Kidney (tissue), 14 donors: Measurements from ENCODE around the gene TMEM178B. TPM values are rescaled to one million over a fixed set of nuclear protein-coding genes. Genes with fewer than 3 reads are reported as not detected.

Experiments
- DNase-seq, 5 donors: peaks; one replicate each; pipeline ENCODE4 v3.0.0-alpha.2; 2013 to 2020
- FAIRE-seq: peaks from 2 replicates; lab custom pipeline; 2012; peaks lifted over from hg19 to GRCh38; lab: Jason Lieb, UNC
- H3K27ac ChIP-seq, 2 donors: one replicate each; pipeline ENCODE4 v1.7.0; 2013; ENCODE audit warnings: low read depth in 2 of 2, low read length in 2 of 2, inconsistent platforms in 1 of 2
- H3K27me3 ChIP-seq: one replicate; pipeline ENCODE4 v1.7.1; 2013; ENCODE audit warnings: low read length, inconsistent platforms; ENCODE audit not compliant: control insufficient read depth, insufficient read depth
- H3K36me3 ChIP-seq, 3 donors: one replicate each; pipeline versions ENCODE4 v1.7.0 to v1.7.1; 2013; ENCODE audit warnings: low read length in 3 of 3, control low read depth in 1 of 3, inconsistent platforms in 1 of 3; ENCODE audit not compliant: insufficient read depth in 3 of 3, control insufficient read depth in 2 of 3
- H3K4me1 ChIP-seq, 3 donors: one replicate each; pipeline versions ENCODE4 v1.7.0 to v1.7.1; 2013; ENCODE audit warnings: low read length in 3 of 3, inconsistent platforms in 1 of 3, low read depth in 1 of 3; ENCODE audit not compliant: control insufficient read depth in 2 of 3, insufficient read depth in 2 of 3
- H3K4me3 ChIP-seq, 3 donors: one replicate each; pipeline versions ENCODE4 v1.7.0 to v1.8.1; 2013; ENCODE audit warnings: low read length in 3 of 3, control low read depth in 1 of 3, inconsistent platforms in 1 of 3
- H3K9ac ChIP-seq, 3 donors: one replicate each; pipeline versions ENCODE4 v1.7.0 to v1.7.1; 2013; ENCODE audit warnings: low read length in 3 of 3, control low read depth in 1 of 3, inconsistent platforms in 1 of 3
- H3K9me3 ChIP-seq, 3 donors: one replicate each; pipeline versions ENCODE4 v1.7.0 to v1.7.1; 2013; ENCODE audit warnings: low read length in 3 of 3, control low read depth in 1 of 3, inconsistent platforms in 1 of 3; ENCODE audit not compliant: control insufficient read depth in 2 of 3, insufficient read depth in 1 of 3
- intact Hi-C: fragments of 100-400 bp; cut with DNase I; formaldehyde crosslinking; loops from one replicate; pipeline ENCODE4 v1.11.1; 2022
- polyA plus RNA-seq: library from polyadenylated mRNA; stranded (reverse); fragments of 350-450 nt; fragmentation: Illumina TruSeq; extraction: RNeasy Lipid Tissue Mini Kit (QIAGEN cat#74804); gene quantifications from one replicate; pipeline ENCODE4 v1.2.3, GENCODE V29; 2014; ENCODE audit warnings: low read depth, low replicate concordance; ENCODE audit not compliant: insufficient read depth
- total RNA-seq: library from RNA; stranded (reverse); fragmentation: NEBNext Ultra II Directional; extraction: Animal tissue kit (Norgen Biotek cat#: 25700); gene quantifications from one replicate; pipeline ENCODE4 v1.2.1, GENCODE V29; 2021
- TF ChIP-seq, protein P1 (sequence below): IDR thresholded peaks from 3 replicates; pipeline ENCODE4 v1.5.1; 2012; ENCODE audit warnings: mild to moderate bottlenecking, moderate library complexity, borderline replicate concordance; ENCODE audit not compliant: insufficient read depth; ENCODE audit errors: extremely low read depth
- donor health status: control.
- donor health status: control.
- donor health status: control.
- donor health status: control.
- donor health status: control.
- donor health status: DM: yes; HTN: yes; CAD: no.
- donor health status: Normal renal cell carcinoma (clear cell type).

Gene TMEM178B
- total and polyA plus RNA-seq, 2 donors from 2014 or later: 0.58 to 20.0 TPM

DNA sequence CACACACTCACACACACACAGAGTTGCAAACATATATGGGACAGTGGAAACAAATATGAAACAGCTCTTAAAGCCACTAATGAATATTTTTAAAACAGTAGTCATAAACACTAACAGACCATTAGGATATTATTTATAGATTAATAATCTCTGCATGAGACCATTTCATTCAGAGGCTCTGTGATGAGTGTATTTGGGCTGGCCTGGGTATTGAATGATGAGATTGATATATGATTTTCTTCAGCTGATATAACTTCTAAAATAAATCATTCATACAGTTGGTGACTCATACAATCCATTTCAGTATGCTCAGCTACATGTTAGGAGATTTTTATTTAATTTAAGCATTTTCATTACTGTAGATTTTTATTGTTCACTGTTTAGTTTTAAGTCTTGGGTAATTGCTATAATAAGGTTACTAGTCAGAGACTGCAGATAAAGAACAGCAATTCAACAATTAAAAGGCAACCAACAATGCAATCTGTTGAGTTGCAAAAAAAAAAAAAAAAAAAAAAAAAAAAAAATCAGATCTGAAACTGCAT lies 452.2 kb downstream of the TMEM178B start:
- H3K4me1 ChIP-seq: no peaks in the 10 kb centered on the region
- H3K9me3 ChIP-seq: no peaks in the 10 kb centered on the region
- no peak overlapping the region for H3K9ac ChIP-seq
- H3K4me3 ChIP-seq: no peak overlapping the region
- H3K36me3 ChIP-seq: no peaks in the 10 kb centered on the region
- H3K27me3 ChIP-seq: no peaks in the 10 kb centered on the region
- TF ChIP-seq, protein P1, sequence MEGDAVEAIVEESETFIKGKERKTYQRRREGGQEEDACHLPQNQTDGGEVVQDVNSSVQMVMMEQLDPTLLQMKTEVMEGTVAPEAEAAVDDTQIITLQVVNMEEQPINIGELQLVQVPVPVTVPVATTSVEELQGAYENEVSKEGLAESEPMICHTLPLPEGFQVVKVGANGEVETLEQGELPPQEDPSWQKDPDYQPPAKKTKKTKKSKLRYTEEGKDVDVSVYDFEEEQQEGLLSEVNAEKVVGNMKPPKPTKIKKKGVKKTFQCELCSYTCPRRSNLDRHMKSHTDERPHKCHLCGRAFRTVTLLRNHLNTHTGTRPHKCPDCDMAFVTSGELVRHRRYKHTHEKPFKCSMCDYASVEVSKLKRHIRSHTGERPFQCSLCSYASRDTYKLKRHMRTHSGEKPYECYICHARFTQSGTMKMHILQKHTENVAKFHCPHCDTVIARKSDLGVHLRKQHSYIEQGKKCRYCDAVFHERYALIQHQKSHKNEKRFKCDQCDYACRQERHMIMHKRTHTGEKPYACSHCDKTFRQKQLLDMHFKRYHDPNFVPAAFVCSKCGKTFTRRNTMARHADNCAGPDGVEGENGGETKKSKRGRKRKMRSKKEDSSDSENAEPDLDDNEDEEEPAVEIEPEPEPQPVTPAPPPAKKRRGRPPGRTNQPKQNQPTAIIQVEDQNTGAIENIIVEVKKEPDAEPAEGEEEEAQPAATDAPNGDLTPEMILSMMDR: no peak
- FAIRE-seq: no peak
- DNase-seq: no peak
- H3K27ac ChIP-seq: no peak overlapping the region
- intact Hi-C loops: no loop called here

DNA sequence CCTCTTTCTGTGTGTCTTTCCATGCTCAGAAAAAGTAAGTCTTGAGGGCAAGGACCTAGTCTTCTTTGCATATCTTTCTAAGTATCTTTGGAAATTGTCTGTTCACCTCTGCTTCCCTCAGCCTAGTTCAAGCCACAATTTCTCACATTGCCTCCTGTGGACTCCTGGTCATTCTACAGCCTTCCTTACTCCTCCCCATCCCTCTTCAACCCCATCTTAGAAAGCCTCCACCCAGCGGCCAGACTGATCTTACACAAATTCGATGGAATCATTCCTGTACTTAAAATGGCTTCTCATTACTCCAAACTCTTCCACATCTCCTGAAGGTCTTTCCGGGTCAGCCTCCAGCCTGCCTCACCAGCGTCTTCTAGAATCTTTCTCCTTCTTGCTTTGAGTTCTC lies 453.2 kb downstream of the TMEM178B start:
- DNase-seq (no peak), FAIRE-seq (no peak)
- no peaks in the 10 kb centered on the region for H3K9me3 ChIP-seq
- no peaks in the 10 kb centered on the region for H3K36me3 ChIP-seq
- no peaks in the 10 kb centered on the region for H3K27me3 ChIP-seq
- H3K27ac ChIP-seq: no peak overlapping the region
- H3K9ac ChIP-seq: no peak overlapping the region
- no peaks in the 10 kb centered on the region for H3K4me1 ChIP-seq
- intact Hi-C loops: no loop called here
- TF ChIP-seq, protein P1: no peak
- H3K4me3 ChIP-seq: no peak overlapping the region

DNA sequence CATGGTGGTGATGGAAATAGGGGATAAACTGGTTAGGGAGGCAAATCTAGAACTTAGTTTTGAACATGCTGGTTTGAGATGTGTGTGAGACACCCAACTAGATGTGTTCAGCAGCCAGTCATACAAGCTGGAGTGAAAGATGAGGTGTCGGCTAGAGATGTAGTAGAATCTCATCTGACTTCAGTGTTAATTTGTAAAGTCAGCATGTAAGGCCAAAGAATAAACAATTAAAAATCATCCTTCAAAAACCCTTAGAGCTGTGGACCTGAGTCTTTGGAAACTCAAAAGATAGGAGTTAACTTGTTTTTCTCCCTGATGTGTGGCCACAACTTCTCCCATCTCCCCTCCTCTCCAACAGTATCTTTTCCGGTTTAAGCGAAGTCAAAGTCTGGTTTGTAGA lies 454.5 kb downstream of the TMEM178B start:
- no peaks in the 10 kb centered on the region for H3K9me3 ChIP-seq
- no peaks in the 10 kb centered on the region for H3K36me3 ChIP-seq
- H3K27ac ChIP-seq: no peak overlapping the region
- H3K4me1 ChIP-seq: no peaks in the 10 kb centered on the region
- no peak overlapping the region for H3K4me3 ChIP-seq
- H3K27me3 ChIP-seq: no peaks in the 10 kb centered on the region
- DNase-seq (no peak), FAIRE-seq (no peak)
- TF ChIP-seq, protein P1: no peak
- intact Hi-C loops: no loop called here
- no peak overlapping the region for H3K9ac ChIP-seq

Other genes starting within 250 kb of the TMEM178B start
- gene BRAF, start 149.1 kb upstream of the TMEM178B start, total RNA-seq: 43.9 TPM
- gene BRAF, start 149.1 kb upstream of the TMEM178B start, polyA plus RNA-seq: 8.0 TPM
- 43.6 TPM for gene MRPS33, start 59.1 kb upstream of the TMEM178B start, total RNA-seq
- gene MRPS33, start 59.1 kb upstream of the TMEM178B start, polyA plus RNA-seq: 137 TPM